GM13977 (cell line): ENCODE results near the gene POMT1.
A peak's percentile ranks its signal among the peaks of the same experiment; 100 is the strongest.
"Not testable (repeated sequence)": the region's sequence is repeated elsewhere in the genome, so short reads cannot be mapped to it uniquely, and the experiment has no call there.

Source experiments
- DNase-seq: peaks from one replicate; pipeline ENCODE4 v3.0.0; 2012; ENCODE audit warnings: low spot score
- in situ Hi-C: fragments of 300-500 bp; cut with MboI; formaldehyde crosslinking; loops from one replicate; pipeline ENCODE4 v1.12.0; 2022; ENCODE audit warnings: low sequenced_read_pairs, low pct_unique_long_range_greater_than_20kb, mixed read lengths, inconsistent platforms; ENCODE audit not compliant: unreplicated experiment
- TF ChIP-seq, protein P1 (sequence below): IDR thresholded peaks from 2 replicates; pipeline ENCODE4 v1.5.1; 2012; ENCODE audit warnings: mild to moderate bottlenecking, control low read depth; ENCODE audit not compliant: insufficient read depth; ENCODE audit errors: extremely low read depth, missing control alignments

Gene POMT1

GRCh38 chr9:131503626-131504465 is 1.1 kb downstream of the POMT1 start:
- DNase-seq = peak; percentile 58
- TF ChIP-seq, protein P1, sequence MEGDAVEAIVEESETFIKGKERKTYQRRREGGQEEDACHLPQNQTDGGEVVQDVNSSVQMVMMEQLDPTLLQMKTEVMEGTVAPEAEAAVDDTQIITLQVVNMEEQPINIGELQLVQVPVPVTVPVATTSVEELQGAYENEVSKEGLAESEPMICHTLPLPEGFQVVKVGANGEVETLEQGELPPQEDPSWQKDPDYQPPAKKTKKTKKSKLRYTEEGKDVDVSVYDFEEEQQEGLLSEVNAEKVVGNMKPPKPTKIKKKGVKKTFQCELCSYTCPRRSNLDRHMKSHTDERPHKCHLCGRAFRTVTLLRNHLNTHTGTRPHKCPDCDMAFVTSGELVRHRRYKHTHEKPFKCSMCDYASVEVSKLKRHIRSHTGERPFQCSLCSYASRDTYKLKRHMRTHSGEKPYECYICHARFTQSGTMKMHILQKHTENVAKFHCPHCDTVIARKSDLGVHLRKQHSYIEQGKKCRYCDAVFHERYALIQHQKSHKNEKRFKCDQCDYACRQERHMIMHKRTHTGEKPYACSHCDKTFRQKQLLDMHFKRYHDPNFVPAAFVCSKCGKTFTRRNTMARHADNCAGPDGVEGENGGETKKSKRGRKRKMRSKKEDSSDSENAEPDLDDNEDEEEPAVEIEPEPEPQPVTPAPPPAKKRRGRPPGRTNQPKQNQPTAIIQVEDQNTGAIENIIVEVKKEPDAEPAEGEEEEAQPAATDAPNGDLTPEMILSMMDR = no peak
- in situ Hi-C loops = no loop called here

GRCh38 chr9:131505012-131505411 is 2.3 kb downstream of the POMT1 start:
- DNase-seq = no peak
- in situ Hi-C loops = no loop called here
- TF ChIP-seq, protein P1 = no peak

- TF ChIP-seq, protein P1 = no peak
- in situ Hi-C loops = no loop called here
- DNase-seq = no peak
Measured at GRCh38 chr9:131511416-131511815, 8.7 kb downstream of the POMT1 start.

DNA sequence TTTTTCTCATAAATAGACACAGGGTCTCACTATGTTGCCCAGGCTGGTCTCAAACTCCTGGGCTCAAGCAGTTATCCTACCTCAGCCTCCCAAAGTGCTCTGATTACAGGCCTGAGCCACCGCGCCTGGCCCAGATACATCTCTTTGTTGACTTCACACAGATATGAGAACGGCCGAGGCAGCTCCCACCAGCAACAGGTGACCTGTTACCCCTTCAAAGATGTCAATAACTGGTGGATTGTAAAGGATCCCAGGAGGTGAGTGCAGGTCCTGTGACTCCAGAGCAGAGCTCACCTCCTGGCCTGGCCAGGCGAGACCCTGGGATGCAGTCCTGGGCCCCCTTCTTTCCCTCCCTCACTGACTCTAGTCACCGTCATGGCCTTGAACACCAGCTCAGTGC is 9.2 kb downstream of the POMT1 start:
- in situ Hi-C loops = no loop called here
- TF ChIP-seq, protein P1 = no peak
- DNase-seq = no peak

- DNase-seq = no peak
- in situ Hi-C loops = no loop called here
- TF ChIP-seq, protein P1 = no peak
Measured at GRCh38 chr9:131513177-131513576, 10.5 kb downstream of the POMT1 start.

DNA sequence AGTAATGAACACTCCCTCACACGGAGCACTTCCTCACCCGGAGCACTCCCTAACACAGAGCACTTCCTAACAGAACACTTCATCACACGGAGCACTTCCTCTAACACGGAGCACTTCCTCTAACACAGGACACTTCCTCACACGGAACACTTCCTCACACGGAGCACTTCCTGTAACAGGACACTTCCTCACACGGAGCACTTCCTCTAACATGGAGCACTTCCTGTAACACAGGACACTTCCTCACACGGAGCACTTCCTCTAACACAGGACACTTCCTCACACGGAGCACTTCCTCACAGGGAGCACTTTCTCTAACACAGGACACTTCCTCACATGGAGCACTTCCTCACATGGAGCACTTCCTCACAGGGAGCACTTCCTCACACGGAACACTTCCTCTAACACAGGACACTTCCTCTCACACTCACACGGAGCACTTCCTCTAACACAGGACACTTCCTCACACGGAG is 12.9 kb downstream of the POMT1 start:
- in situ Hi-C loops, DNase-seq: not testable (repeated sequence)

DNA sequence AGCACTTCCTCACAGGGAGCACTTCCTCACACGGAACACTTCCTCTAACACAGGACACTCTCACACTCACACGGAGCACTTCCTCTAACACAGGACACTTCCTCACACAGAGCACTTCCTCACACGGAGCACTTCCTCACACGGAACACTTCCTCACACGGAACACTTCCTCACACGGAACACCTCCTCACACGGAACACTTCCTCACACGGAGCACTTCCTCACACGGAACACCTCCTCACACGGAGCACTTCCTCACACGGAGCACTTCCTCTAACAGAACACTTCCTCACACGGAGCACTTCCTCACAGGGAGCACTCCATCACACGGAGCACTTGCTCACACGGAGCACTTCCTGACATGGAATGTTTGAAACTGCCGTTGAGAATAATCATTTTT is 13.4 kb downstream of the POMT1 start:
- in situ Hi-C loops = no loop called here
- TF ChIP-seq, protein P1 = no peak
- DNase-seq = no peak
